ENCODE data around the gene ETFA. TPM values are rescaled to one million over a fixed set of nuclear protein-coding genes. Genes with fewer than 3 reads are reported as not detected.
"Not testable (repeated sequence)": the region's sequence is repeated elsewhere in the genome, so short reads cannot be mapped to it uniquely, and the experiment has no call there.

Gene ETFA
- total and polyA plus RNA-seq, 2 donors from 2014 or later: 90.1 to 261 TPM

DNA sequence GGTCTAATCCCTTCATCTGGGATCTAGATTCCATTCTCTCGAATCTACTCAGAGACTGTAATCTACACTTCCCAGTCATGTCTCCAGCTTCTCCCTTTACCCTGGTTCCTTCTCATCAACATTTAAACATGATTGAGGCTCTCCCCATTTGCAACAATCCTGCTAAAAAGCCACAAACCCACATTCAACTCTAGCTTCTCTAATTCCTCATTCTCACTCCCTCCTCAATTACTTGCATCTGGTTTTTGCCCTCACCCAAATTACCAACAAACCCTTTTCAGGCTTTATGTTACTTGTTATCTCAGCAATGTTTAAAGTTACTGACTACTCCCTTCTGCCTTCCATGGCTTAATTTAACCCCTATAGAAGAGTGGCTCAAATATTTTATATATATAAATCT lies 11.5 kb downstream of the ETFA start:
- Histone ChIP-seq H3K9ac (ENCODE audit: low read length in 3 of 3) (no peak overlapping the region), H3K4me1 (ENCODE audit: control insufficient read depth in 2 of 3, insufficient read depth in 2 of 3, low read depth in 1 of 3, low read length in 3 of 3) (no peaks in the 10 kb centered on the region), H3K27ac (ENCODE audit: low read depth in 2 of 2, low read length in 2 of 2) (no peak overlapping the region), H3K9me3 (ENCODE audit: control insufficient read depth in 2 of 3, insufficient read depth in 1 of 3, low read length in 3 of 3) (no peaks in the 10 kb centered on the region), H3K4me3 (ENCODE audit: low read length in 3 of 3) (no peak overlapping the region), H3K36me3 (ENCODE audit: control insufficient read depth in 2 of 3, insufficient read depth in 3 of 3, low read length in 3 of 3) (no peaks in the 10 kb centered on the region), H3K27me3 (ENCODE audit: control insufficient read depth, insufficient read depth, low read length) (no peaks in the 10 kb centered on the region)
- FAIRE-seq (no peak), DNase-seq (no peak)
- intact Hi-C loops (cut with DNase I): no loop called here
- TF ChIP-seq, protein P1, sequence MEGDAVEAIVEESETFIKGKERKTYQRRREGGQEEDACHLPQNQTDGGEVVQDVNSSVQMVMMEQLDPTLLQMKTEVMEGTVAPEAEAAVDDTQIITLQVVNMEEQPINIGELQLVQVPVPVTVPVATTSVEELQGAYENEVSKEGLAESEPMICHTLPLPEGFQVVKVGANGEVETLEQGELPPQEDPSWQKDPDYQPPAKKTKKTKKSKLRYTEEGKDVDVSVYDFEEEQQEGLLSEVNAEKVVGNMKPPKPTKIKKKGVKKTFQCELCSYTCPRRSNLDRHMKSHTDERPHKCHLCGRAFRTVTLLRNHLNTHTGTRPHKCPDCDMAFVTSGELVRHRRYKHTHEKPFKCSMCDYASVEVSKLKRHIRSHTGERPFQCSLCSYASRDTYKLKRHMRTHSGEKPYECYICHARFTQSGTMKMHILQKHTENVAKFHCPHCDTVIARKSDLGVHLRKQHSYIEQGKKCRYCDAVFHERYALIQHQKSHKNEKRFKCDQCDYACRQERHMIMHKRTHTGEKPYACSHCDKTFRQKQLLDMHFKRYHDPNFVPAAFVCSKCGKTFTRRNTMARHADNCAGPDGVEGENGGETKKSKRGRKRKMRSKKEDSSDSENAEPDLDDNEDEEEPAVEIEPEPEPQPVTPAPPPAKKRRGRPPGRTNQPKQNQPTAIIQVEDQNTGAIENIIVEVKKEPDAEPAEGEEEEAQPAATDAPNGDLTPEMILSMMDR (IDR thresholded peaks at IDR 0.05; ENCODE audit: borderline replicate concordance, extremely low read depth, insufficient read depth): no peak

DNA sequence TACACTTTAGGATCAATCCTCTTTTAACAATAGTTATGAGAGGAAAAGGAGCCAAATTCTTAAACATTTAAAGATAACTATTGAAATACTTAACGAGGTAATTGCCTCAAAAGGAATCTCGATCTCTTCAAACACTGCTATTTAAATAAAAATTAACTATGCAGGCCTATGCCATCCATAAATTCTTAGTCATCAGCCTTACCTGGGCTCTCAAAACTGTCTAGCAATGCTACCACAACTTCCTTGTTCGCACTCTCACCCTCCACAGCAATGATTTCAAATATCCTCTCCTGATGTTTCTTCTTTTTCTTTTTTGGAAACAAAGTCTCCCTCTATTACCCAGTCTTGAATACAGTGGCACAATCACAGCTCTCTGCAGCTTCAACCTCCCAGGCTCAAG lies 12.3 kb downstream of the ETFA start:
- intact Hi-C loops (cut with DNase I): no loop called here

DNA sequence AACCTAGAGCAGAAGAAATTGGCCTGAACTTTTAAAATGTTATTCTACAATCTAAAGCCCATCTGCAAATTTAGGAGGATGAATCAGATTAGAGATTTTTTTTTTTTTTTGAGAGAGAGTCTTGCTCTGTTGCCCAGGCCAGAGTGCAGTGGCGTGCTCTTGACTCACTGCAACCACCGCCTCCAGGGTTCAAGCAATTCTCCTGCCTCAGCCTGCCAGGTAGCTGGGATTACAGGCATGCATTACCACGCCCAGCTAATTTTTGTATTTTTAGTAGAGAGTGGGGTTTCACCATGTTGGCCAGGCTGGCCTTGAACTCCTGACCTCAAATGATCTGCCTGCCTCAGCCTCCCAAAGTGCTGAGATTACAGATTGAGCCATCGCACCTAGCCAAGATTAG lies 13.3 kb downstream of the ETFA start:
- H3K9me3 ChIP-seq (ENCODE audit: control insufficient read depth in 2 of 3, insufficient read depth in 1 of 3, low read length in 3 of 3); H3K9ac ChIP-seq (ENCODE audit: low read length in 3 of 3); FAIRE-seq; DNase-seq; H3K27me3 ChIP-seq (ENCODE audit: control insufficient read depth, insufficient read depth, low read length); H3K4me1 ChIP-seq (ENCODE audit: control insufficient read depth in 2 of 3, insufficient read depth in 2 of 3, low read depth in 1 of 3, low read length in 3 of 3); H3K36me3 ChIP-seq (ENCODE audit: control insufficient read depth in 2 of 3, insufficient read depth in 3 of 3, low read length in 3 of 3); H3K27ac ChIP-seq (ENCODE audit: low read depth in 2 of 2, low read length in 2 of 2); intact Hi-C loops (cut with DNase I); H3K4me3 ChIP-seq (ENCODE audit: low read length in 3 of 3): not testable (repeated sequence)

More for the DNA sequence above, 12.3 kb downstream of the ETFA start:
- Histone ChIP-seq H3K9ac (ENCODE audit: low read length in 3 of 3) (no peak overlapping the region), H3K27me3 (ENCODE audit: control insufficient read depth, insufficient read depth, low read length) (no peaks in the 10 kb centered on the region), H3K4me3 (ENCODE audit: low read length in 3 of 3) (no peak overlapping the region), H3K36me3 (ENCODE audit: control insufficient read depth in 2 of 3, insufficient read depth in 3 of 3, low read length in 3 of 3) (no peaks in the 10 kb centered on the region), H3K4me1 (ENCODE audit: control insufficient read depth in 2 of 3, insufficient read depth in 2 of 3, low read depth in 1 of 3, low read length in 3 of 3) (no peaks in the 10 kb centered on the region), H3K27ac (ENCODE audit: low read depth in 2 of 2, low read length in 2 of 2) (no peak overlapping the region), H3K9me3 (ENCODE audit: control insufficient read depth in 2 of 3, insufficient read depth in 1 of 3, low read length in 3 of 3) (no peaks in the 10 kb centered on the region)
- FAIRE-seq (no peak), DNase-seq (no peak)
- TF ChIP-seq, protein P1 (IDR thresholded peaks at IDR 0.05; ENCODE audit: borderline replicate concordance, extremely low read depth, insufficient read depth): no peak

DNA sequence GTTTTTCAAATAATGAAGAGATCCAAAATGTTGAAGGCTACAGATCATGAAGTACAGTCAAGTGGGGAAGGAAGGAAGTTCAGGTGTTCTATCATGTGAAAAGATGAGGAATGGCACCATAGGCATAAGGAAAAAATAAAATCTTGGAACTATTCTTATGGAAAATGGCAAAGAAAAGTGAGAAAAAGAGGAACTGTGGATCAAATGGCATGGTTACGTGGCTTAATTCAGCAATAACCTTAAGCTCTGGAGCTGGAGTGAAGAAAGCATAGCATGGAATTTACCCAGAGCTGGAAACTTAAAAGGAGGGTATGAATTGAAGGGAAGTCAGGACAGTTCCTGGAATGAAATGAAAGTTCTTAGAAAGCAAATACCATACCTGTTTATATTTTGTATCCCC lies 14.4 kb downstream of the ETFA start:
- Histone ChIP-seq H3K27me3 (ENCODE audit: control insufficient read depth, insufficient read depth, low read length) (no peaks in the 10 kb centered on the region), H3K9me3 (ENCODE audit: control insufficient read depth in 2 of 3, insufficient read depth in 1 of 3, low read length in 3 of 3) (no peaks in the 10 kb centered on the region), H3K36me3 (ENCODE audit: control insufficient read depth in 2 of 3, insufficient read depth in 3 of 3, low read length in 3 of 3) (no peaks in the 10 kb centered on the region), H3K4me1 (ENCODE audit: control insufficient read depth in 2 of 3, insufficient read depth in 2 of 3, low read depth in 1 of 3, low read length in 3 of 3) (no peaks in the 10 kb centered on the region), H3K27ac (ENCODE audit: low read depth in 2 of 2, low read length in 2 of 2) (no peak overlapping the region), H3K9ac (ENCODE audit: low read length in 3 of 3) (no peak overlapping the region), H3K4me3 (ENCODE audit: low read length in 3 of 3) (no peak overlapping the region)
- FAIRE-seq (no peak), DNase-seq (no peak)
- intact Hi-C loops (cut with DNase I): no loop called here
- TF ChIP-seq, protein P1 (IDR thresholded peaks at IDR 0.05; ENCODE audit: borderline replicate concordance, extremely low read depth, insufficient read depth): no peak

DNA sequence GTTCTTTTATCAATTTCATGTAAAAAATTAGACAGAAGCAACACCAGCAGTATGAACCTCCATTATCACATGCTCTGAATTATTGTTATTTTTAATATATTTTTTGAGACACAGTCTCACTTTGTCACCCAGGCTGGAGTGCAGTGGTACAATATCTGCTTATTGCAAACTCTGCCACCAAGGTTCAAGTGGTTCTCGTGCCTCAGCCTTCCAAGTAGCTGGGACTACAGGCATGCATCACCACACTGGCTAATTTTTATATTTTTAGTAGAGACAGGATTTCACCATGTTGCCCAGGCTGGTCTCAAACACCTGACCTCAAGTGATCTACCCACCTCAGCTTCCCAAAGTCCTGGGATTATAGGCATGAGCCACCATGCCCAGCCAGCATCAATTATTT lies 16.8 kb downstream of the ETFA start:
- H3K9me3 ChIP-seq (ENCODE audit: control insufficient read depth in 2 of 3, insufficient read depth in 1 of 3, low read length in 3 of 3); H3K4me1 ChIP-seq (ENCODE audit: control insufficient read depth in 2 of 3, insufficient read depth in 2 of 3, low read depth in 1 of 3, low read length in 3 of 3); H3K9ac ChIP-seq (ENCODE audit: low read length in 3 of 3); H3K27ac ChIP-seq (ENCODE audit: low read depth in 2 of 2, low read length in 2 of 2); H3K36me3 ChIP-seq (ENCODE audit: control insufficient read depth in 2 of 3, insufficient read depth in 3 of 3, low read length in 3 of 3); H3K27me3 ChIP-seq (ENCODE audit: control insufficient read depth, insufficient read depth, low read length); intact Hi-C loops (cut with DNase I); DNase-seq; FAIRE-seq; H3K4me3 ChIP-seq (ENCODE audit: low read length in 3 of 3): not testable (repeated sequence)
